H9 (cell line): ENCODE measurements around the gene MEX3C. TPM values are rescaled to one million over a fixed set of nuclear protein-coding genes. Genes with fewer than 3 reads are reported as not detected.

ENCODE experiments used
- DNase-seq: peaks from one replicate; pipeline ENCODE4 v3.0.0-alpha.2; 2017
- H2AFZ ChIP-seq: one replicate; pipeline ENCODE4 v1.6.1; 2013; ENCODE audit warnings: mild to moderate bottlenecking, low read length, control low read depth, moderate library complexity
- H2AK5ac ChIP-seq: 2 replicates; pipeline ENCODE4 v1.6.1; 2013; ENCODE audit warnings: low read length, control low read depth, mixed read lengths; ENCODE audit not compliant: insufficient read length
- H2BK120ac ChIP-seq: one replicate; pipeline ENCODE4 v1.6.1; 2013; ENCODE audit warnings: low read depth, mild to moderate bottlenecking, low read length, control low read depth, inconsistent platforms; ENCODE audit not compliant: poor library complexity, severe bottlenecking
- H2BK12ac ChIP-seq: 2 replicates; pipeline ENCODE4 v1.6.1; 2013; ENCODE audit warnings: low read length, control low read depth, mixed read lengths, low read depth; ENCODE audit not compliant: insufficient read length
- H2BK15ac ChIP-seq: 2 replicates; pipeline ENCODE4 v1.6.1; 2013; ENCODE audit warnings: low read depth, low read length, control low read depth
- H2BK20ac ChIP-seq: one replicate; pipeline ENCODE4 v1.6.1; 2013; ENCODE audit warnings: low read depth, mild to moderate bottlenecking, low read length, control low read depth, inconsistent platforms; ENCODE audit not compliant: poor library complexity, severe bottlenecking
- H2BK5ac ChIP-seq: 2 replicates; pipeline ENCODE4 v1.6.1; 2013; ENCODE audit warnings: low read length, control low read depth, mixed read lengths; ENCODE audit not compliant: insufficient read length
- H3K14ac ChIP-seq: 2 replicates; pipeline ENCODE4 v1.6.1; 2013; ENCODE audit warnings: low read length, control low read depth; ENCODE audit not compliant: insufficient read depth
- H3K18ac ChIP-seq: 2 replicates; pipeline ENCODE4 v1.6.1; 2013; ENCODE audit warnings: low read depth, mild to moderate bottlenecking, mixed read lengths, low read length, control low read depth; ENCODE audit not compliant: insufficient read length
- H3K23ac ChIP-seq: 2 replicates; pipeline ENCODE4 v1.6.1; 2013; ENCODE audit warnings: low read length, control low read depth, mixed read lengths, low read depth; ENCODE audit not compliant: insufficient read length
- H3K23me2 ChIP-seq: 2 replicates; pipeline ENCODE4 v1.6.1; 2013; ENCODE audit warnings: low read depth, mild to moderate bottlenecking, mixed read lengths, low read length, control low read depth; ENCODE audit not compliant: insufficient read length, poor library complexity, severe bottlenecking
- H3K27ac ChIP-seq: 2 replicates; pipeline ENCODE4 v1.5.1; 2013; ENCODE audit warnings: low read length, control low read depth, mixed read lengths, low read depth; ENCODE audit not compliant: insufficient read length
- H3K27me3 ChIP-seq: 2 replicates; pipeline ENCODE4 v1.6.1; 2013; ENCODE audit warnings: low read length, control low read depth, inconsistent platforms; ENCODE audit not compliant: insufficient read depth
- H3K4ac ChIP-seq: 2 replicates; pipeline ENCODE4 v1.6.1; 2013; ENCODE audit warnings: low read depth, mild to moderate bottlenecking, control low read depth, inconsistent platforms, low read length, moderate library complexity
- H3K4me1 ChIP-seq: 2 replicates; pipeline ENCODE4 v1.6.1; 2013; ENCODE audit warnings: low read length, control low read depth, inconsistent platforms; ENCODE audit not compliant: insufficient read depth
- H3K4me2 ChIP-seq: 2 replicates; pipeline ENCODE4 v1.6.1; 2013; ENCODE audit warnings: low read length, control low read depth, mixed read lengths; ENCODE audit not compliant: insufficient read length, insufficient read depth
- H3K56ac ChIP-seq: 2 replicates; pipeline ENCODE4 v1.6.1; 2013; ENCODE audit warnings: low read depth, mild to moderate bottlenecking, mixed read lengths, low read length, control low read depth; ENCODE audit not compliant: insufficient read length
- H3K79me1 ChIP-seq: 2 replicates; pipeline ENCODE4 v1.6.1; 2013; ENCODE audit warnings: low read depth, mild to moderate bottlenecking, moderate library complexity, low read length, control low read depth, inconsistent platforms; ENCODE audit not compliant: insufficient read depth, poor library complexity, severe bottlenecking
- H3K79me2 ChIP-seq: 2 replicates; pipeline ENCODE4 v1.6.1; 2013; ENCODE audit warnings: low read length, control low read depth, inconsistent platforms; ENCODE audit not compliant: insufficient read depth
- H3K9ac ChIP-seq: 2 replicates; pipeline ENCODE4 v1.6.1; 2013; ENCODE audit warnings: low read length, control low read depth, mixed read lengths; ENCODE audit not compliant: insufficient read length; ENCODE audit errors: extremely low read depth
- H3K9me3 ChIP-seq: one replicate; pipeline ENCODE4 v1.6.1; 2013; ENCODE audit warnings: low read depth, low read length, inconsistent platforms; ENCODE audit not compliant: control insufficient read depth
- H3T11ph ChIP-seq: one replicate; pipeline ENCODE4 v1.6.1; 2013; ENCODE audit warnings: mild to moderate bottlenecking, low read length, control low read depth, inconsistent platforms
- H4K20me1 ChIP-seq: one replicate; pipeline ENCODE4 v1.6.1; 2013; ENCODE audit not compliant: control insufficient read depth, insufficient read length, insufficient read depth
- H4K5ac ChIP-seq: 2 replicates; pipeline ENCODE4 v1.6.1; 2013; ENCODE audit warnings: low read depth, mild to moderate bottlenecking, mixed read lengths, low read length, control low read depth; ENCODE audit not compliant: insufficient read length
- H4K8ac ChIP-seq: replicated peaks from 2 replicates; pipeline ENCODE4 v1.6.1; 2013; ENCODE audit warnings: low read length, control low read depth, mixed read lengths, low read depth; ENCODE audit not compliant: insufficient read length
- H4K91ac ChIP-seq: 2 replicates; pipeline ENCODE4 v1.6.1; 2013; ENCODE audit warnings: low read depth, mild to moderate bottlenecking, moderate library complexity, mixed read lengths, low read length, control low read depth; ENCODE audit not compliant: insufficient read length
- H3K27ac Mint-ChIP-seq, 3 experiments: 2 replicates in 2 of 3; 3 replicates in 1 of 3; pipeline ENCODE4 v1.8.0; 2020 to 2021; ENCODE audit warnings: mixed read lengths in 3 of 3, mild to moderate bottlenecking in 1 of 3, moderate library complexity in 1 of 3
- H3K27me3 Mint-ChIP-seq: 2 replicates; pipeline ENCODE4 v1.8.0; 2021; ENCODE audit warnings: low read depth, mild to moderate bottlenecking, moderate library complexity, mixed read lengths
- H3K36me3 Mint-ChIP-seq, 3 experiments: 2 replicates in 2 of 3; 3 replicates in 1 of 3; pipeline ENCODE4 v1.8.0; 2020 to 2021; ENCODE audit warnings: low read depth in 3 of 3, mixed read lengths in 3 of 3; ENCODE audit not compliant: insufficient read depth in 1 of 3
- H3K4me1 Mint-ChIP-seq, 2 experiments: 2 replicates each; pipeline ENCODE4 v1.8.0; 2020; ENCODE audit warnings: mixed read lengths in 2 of 2
- H3K4me3 Mint-ChIP-seq, 2 experiments: 2 replicates in 1 of 2; 3 replicates in 1 of 2; pipeline ENCODE4 v1.8.0; 2020 to 2021; ENCODE audit warnings: mild to moderate bottlenecking in 2 of 2, mixed read lengths in 2 of 2, moderate library complexity in 1 of 2
- H3K9me3 Mint-ChIP-seq, 2 experiments: 2 replicates in 1 of 2; 3 replicates in 1 of 2; pipeline ENCODE4 v1.8.0; 2020; ENCODE audit warnings: mild to moderate bottlenecking in 2 of 2, mixed read lengths in 2 of 2, moderate library complexity in 1 of 2
- WGBS: extraction: QIAGEN DNeasy Blood & Tissue Kit; methylation state at CpG from one replicate; pipeline ENCODE4 v1.1.7; 2013; ENCODE audit warnings: missing lambda C conversion rate, low lambda C conversion rate, mixed read lengths; ENCODE audit not compliant: insufficient read length; ENCODE audit errors: extremely low coverage; 5-methylcytosine and 5-hydroxymethylcytosine counted together
- total RNA-seq: library from RNA; stranded (reverse); gene quantifications from 2 replicates; pipeline ENCODE4 v1.2.1, GENCODE V29; 2021
- TF ChIP-seq, protein P1 (sequence below): fragments of 200-600 bp; sonication (generic); conservative IDR thresholded peaks from 3 replicates; pipeline ENCODE4 v1.8.0; 2021; ENCODE audit warnings: antibody characterized with exemption, mild to moderate bottlenecking

Gene MEX3C
- total RNA-seq, 1 experiment from 2014 or later, result 98.1 TPM

DNA sequence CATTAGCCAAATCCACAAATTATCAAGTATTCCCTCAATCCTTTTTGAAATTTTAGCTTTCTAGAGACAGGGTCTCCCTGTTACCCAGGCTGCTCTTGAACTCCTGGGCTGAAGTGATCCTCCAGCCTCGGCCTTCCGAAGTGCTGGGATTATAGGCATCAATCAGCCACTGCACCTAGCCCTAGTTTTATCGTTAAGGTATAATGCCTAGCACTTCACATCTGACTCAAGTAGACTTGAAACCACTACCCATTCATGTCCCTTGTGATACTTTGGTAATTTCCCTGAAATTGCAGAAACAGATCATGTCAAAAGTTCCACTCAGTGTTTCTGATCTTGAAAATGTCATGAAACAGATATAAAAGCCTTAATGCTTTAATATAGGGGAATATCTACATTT is 26.3 kb downstream of the MEX3C start:
- no peak overlapping the region for H3K18ac ChIP-seq
- no peak overlapping the region for H3K23ac ChIP-seq
- H3K9me3 Mint-ChIP-seq, result no peaks in the 10 kb centered on the region
- no peak overlapping the region for H3K27ac ChIP-seq
- no peak overlapping the region for H2BK20ac ChIP-seq
- H3K56ac ChIP-seq, result no peak overlapping the region
- no peak overlapping the region for H4K8ac ChIP-seq
- H4K20me1 ChIP-seq, result no peaks in the 10 kb centered on the region
- WGBS, result no CpG with 5 or more reads among the region's 3 CpGs
- H3K23me2 ChIP-seq, result no peaks in the 10 kb centered on the region
- H3K79me1 ChIP-seq, result no peaks in the 10 kb centered on the region
- H2BK15ac ChIP-seq, result no peak overlapping the region
- H2AK5ac ChIP-seq, result no peak overlapping the region
- H2AFZ ChIP-seq, result no peak overlapping the region
- no peak overlapping the region for H3K9ac ChIP-seq
- no peak overlapping the region for H4K5ac ChIP-seq
- no peak overlapping the region for H3K14ac ChIP-seq
- no peak overlapping the region for H4K91ac ChIP-seq
- peak overlapping the region; percentile 59 to 85 (median 75); a peak in 4 of 7 replicates for H3K27ac Mint-ChIP-seq
- no peak overlapping the region for H2BK120ac ChIP-seq
- no peak overlapping the region for H2BK5ac ChIP-seq
- DNase-seq, result no peak
- peaks cover 10 to 24% (median 17%) of the 10 kb centered on the region in 3 experiments for H3K36me3 Mint-ChIP-seq
- peaks cover 6% of the 10 kb centered on the region; the same call in 1 of the 2 replicates for H3K4me1 ChIP-seq
- H3K4me1 Mint-ChIP-seq, result peaks cover 65 to 77% of the 10 kb centered on the region in 2 experiments
- no peak overlapping the region for H3K4me2 ChIP-seq
- no peak overlapping the region for H3K4me3 Mint-ChIP-seq
- H3K9me3 ChIP-seq, result no peaks in the 10 kb centered on the region
- H2BK12ac ChIP-seq, result no peak overlapping the region
- no peak overlapping the region for H3K4ac ChIP-seq
- H3T11ph ChIP-seq, result no peak overlapping the region
- peaks cover 5% of the 10 kb centered on the region; the same call in 1 of the 2 replicates for H3K79me2 ChIP-seq
- TF ChIP-seq, protein P1, sequence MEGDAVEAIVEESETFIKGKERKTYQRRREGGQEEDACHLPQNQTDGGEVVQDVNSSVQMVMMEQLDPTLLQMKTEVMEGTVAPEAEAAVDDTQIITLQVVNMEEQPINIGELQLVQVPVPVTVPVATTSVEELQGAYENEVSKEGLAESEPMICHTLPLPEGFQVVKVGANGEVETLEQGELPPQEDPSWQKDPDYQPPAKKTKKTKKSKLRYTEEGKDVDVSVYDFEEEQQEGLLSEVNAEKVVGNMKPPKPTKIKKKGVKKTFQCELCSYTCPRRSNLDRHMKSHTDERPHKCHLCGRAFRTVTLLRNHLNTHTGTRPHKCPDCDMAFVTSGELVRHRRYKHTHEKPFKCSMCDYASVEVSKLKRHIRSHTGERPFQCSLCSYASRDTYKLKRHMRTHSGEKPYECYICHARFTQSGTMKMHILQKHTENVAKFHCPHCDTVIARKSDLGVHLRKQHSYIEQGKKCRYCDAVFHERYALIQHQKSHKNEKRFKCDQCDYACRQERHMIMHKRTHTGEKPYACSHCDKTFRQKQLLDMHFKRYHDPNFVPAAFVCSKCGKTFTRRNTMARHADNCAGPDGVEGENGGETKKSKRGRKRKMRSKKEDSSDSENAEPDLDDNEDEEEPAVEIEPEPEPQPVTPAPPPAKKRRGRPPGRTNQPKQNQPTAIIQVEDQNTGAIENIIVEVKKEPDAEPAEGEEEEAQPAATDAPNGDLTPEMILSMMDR, result no peak
- no peaks in the 10 kb centered on the region for H3K27me3 Mint-ChIP-seq
- no peaks in the 10 kb centered on the region for H3K27me3 ChIP-seq
